PFSK-1 (cell line): ENCODE results near the gene CDH2.

Experiments used
- FOXP2 ChIP-seq: optimal IDR thresholded peaks from 2 replicates; pipeline ENCODE3; 2011; ENCODE audit warnings: borderline replicate concordance, control low read depth, inconsistent platforms; ENCODE audit not compliant: insufficient read depth; ENCODE audit errors: extremely low read length, extremely low read depth
- POLR2AphosphoS5 ChIP-seq: IDR thresholded peaks from 2 replicates; pipeline ENCODE4 v1.6.1; 2012; ENCODE audit warnings: low read depth, mild to moderate bottlenecking, control low read depth, low read length, moderate library complexity
- SIN3A ChIP-seq: IDR thresholded peaks from 2 replicates; pipeline ENCODE4 v1.6.1; 2012; ENCODE audit warnings: mild to moderate bottlenecking, low read length, moderate library complexity, borderline replicate concordance; ENCODE audit not compliant: insufficient read depth
- TAF1 ChIP-seq: IDR thresholded peaks from 2 replicates; pipeline ENCODE4 v1.6.1; 2012; ENCODE audit warnings: low read length, control low read depth, borderline replicate concordance; ENCODE audit not compliant: insufficient read depth
- TF ChIP-seq, protein P1 (sequence below), 2 experiments: IDR thresholded peaks; 2 replicates each; pipeline versions ENCODE4 v1.6.1 to v1.8.0; 2011 to 2012; ENCODE audit warnings: low read depth in 2 of 2, low read length in 2 of 2, control low read depth in 1 of 2, inconsistent platforms in 1 of 2, mild to moderate bottlenecking in 1 of 2, moderate library complexity in 1 of 2; ENCODE audit not compliant: insufficient read depth in 1 of 2

CDH2 gene

DNA sequence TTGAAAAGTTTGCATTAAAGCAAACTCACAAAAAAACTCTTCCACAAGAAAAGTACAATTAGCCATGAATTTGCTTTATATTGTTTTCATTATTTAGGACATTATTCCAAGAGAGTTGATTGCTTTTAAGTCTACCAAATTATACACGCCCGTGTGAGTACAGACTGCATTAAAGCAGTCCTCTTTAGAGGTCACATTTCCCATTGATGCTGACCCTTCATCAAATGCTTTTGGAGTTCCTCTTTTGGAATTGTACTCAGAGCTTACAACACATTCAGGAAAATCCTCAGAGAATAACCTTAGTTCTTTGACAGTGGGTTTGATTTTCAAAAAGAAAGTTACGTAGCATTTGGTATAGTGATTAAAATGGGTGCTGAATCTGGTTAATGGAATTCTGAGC lies 256.1 kb downstream of the CDH2 start:
- TF ChIP-seq POLR2AphosphoS5: no peak
- TF ChIP-seq SIN3A: no peak
- no peak for TF ChIP-seq FOXP2
- TF ChIP-seq, protein P1, sequence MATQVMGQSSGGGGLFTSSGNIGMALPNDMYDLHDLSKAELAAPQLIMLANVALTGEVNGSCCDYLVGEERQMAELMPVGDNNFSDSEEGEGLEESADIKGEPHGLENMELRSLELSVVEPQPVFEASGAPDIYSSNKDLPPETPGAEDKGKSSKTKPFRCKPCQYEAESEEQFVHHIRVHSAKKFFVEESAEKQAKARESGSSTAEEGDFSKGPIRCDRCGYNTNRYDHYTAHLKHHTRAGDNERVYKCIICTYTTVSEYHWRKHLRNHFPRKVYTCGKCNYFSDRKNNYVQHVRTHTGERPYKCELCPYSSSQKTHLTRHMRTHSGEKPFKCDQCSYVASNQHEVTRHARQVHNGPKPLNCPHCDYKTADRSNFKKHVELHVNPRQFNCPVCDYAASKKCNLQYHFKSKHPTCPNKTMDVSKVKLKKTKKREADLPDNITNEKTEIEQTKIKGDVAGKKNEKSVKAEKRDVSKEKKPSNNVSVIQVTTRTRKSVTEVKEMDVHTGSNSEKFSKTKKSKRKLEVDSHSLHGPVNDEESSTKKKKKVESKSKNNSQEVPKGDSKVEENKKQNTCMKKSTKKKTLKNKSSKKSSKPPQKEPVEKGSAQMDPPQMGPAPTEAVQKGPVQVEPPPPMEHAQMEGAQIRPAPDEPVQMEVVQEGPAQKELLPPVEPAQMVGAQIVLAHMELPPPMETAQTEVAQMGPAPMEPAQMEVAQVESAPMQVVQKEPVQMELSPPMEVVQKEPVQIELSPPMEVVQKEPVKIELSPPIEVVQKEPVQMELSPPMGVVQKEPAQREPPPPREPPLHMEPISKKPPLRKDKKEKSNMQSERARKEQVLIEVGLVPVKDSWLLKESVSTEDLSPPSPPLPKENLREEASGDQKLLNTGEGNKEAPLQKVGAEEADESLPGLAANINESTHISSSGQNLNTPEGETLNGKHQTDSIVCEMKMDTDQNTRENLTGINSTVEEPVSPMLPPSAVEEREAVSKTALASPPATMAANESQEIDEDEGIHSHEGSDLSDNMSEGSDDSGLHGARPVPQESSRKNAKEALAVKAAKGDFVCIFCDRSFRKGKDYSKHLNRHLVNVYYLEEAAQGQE (IDR thresholded peaks at IDR 0.05; ENCODE audit: insufficient read depth in 1 of 2, low read depth in 2 of 2, low read length in 2 of 2): no peak
- no peak for TF ChIP-seq TAF1

DNA sequence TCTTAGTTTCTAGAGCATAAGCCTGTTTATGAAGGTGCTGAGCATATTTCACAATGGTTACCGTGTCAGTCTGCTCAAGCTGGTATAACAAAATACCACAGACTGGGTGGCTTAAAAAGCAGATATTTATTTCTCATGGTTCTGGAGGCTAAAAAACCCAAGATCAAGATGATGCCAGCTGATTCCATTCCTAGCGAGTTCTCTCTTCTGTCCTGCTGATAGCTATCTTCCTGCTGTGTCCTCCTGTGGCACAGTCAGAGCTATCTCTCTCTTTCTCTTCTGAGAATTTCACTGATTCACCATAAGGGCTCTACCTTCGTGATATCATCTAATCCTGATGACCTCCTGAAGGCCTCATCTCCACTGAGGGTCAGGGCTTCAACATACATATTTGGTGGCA lies 273.0 kb downstream of the CDH2 start:
- TF ChIP-seq POLR2AphosphoS5 (no peak), TAF1 (no peak), SIN3A (no peak), FOXP2 (no peak)
- TF ChIP-seq, protein P1 (IDR thresholded peaks at IDR 0.05; ENCODE audit: insufficient read depth in 1 of 2, low read depth in 2 of 2, low read length in 2 of 2): no peak

DNA sequence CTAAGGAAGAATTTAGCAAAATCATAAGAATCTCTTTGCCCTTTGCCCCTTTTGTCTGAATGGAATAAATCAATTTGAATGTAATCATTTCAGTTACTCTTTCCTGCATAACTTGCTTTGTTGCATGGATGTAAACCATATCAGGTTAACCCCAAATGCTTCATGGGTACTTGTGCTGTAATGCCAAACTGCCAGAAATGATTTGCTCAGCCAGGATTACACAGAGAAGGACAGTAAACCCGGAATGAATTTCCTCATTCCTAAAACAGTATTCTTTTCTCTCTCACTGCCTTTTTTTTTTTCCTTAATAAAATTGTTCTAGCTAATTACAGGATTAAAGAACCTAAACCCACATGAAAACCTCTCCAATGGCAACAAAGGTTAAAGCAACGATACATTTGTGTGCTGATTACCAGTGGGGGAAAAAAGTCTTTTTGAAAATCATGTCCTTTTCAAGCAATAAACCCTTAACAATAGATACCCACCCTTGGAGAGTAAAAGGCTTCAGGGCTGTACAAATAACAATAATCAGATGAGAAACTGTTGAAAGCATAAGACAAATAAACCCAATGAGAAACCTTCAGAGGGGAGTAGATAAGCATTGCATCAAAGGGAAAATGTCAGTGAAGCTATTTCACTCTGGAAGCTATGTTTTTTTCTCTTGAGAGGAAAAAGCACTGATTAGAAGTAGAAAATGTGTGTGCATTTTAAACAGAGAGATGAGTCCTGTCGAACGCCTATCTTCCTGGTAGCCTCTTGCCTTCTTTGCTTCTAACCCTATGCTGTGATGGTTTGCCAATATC lies 275.3 kb downstream of the CDH2 start:
- TF ChIP-seq TAF1 (no peak), FOXP2 (no peak), SIN3A (no peak), POLR2AphosphoS5 (no peak)
- TF ChIP-seq, protein P1 (IDR thresholded peaks at IDR 0.05; ENCODE audit: insufficient read depth in 1 of 2, low read depth in 2 of 2, low read length in 2 of 2): no peak
